Left lung (tissue), 10 donors: Measurements from ENCODE around the gene TNFAIP8. TPM values are rescaled to one million over a fixed set of nuclear protein-coding genes. Genes with fewer than 3 reads are reported as not detected.

Source experiments
- ATAC-seq: fragments of 200-7000 bp; cut with Tn5 transposase; one replicate; pipeline ENCODE4 v1.9.1; 2020; ENCODE audit warnings: moderate library complexity
- DNase-seq, 4 donors: peaks; one replicate each; pipeline ENCODE4 v3.0.0-alpha.2; 2013 to 2020
- H3K27ac ChIP-seq, 2 donors: fragments of 200-600 bp; sonication (generic) in 1 of 2; one replicate each; pipeline versions ENCODE4 v1.5.0 to v1.8.0; 2020 to 2021
- H3K27me3 ChIP-seq, 2 donors: fragments of 200-600 bp; sonication (generic) in 1 of 2; one replicate each; pipeline versions ENCODE4 v1.5.0 to v1.8.0; 2020 to 2021
- H3K36me3 ChIP-seq, 2 donors: fragments of 200-600 bp; sonication (generic) in 1 of 2; one replicate each; pipeline versions ENCODE4 v1.5.0 to v1.8.0; 2020 to 2021
- H3K4me1 ChIP-seq, 2 donors: fragments of 200-600 bp; one replicate each; pipeline ENCODE4 v1.8.0; 2021
- H3K4me3 ChIP-seq, 2 donors: fragments of 200-600 bp; sonication (generic) in 1 of 2; one replicate each; pipeline versions ENCODE4 v1.5.0 to v1.8.0; 2020 to 2021; ENCODE audit warnings: mild to moderate bottlenecking in 1 of 2
- H3K9me3 ChIP-seq, 2 donors: fragments of 200-600 bp; sonication (generic) in 1 of 2; one replicate each; pipeline versions ENCODE4 v1.5.0 to v1.8.0; 2020 to 2021
- CTCF ChIP-seq, 2 donors: fragments of 200-600 bp; sonication (generic) in 1 of 2; IDR thresholded peaks; one replicate each; pipeline versions ENCODE4 v1.5.0 to v1.8.0; 2021; ENCODE audit warnings: antibody characterized with exemption in 2 of 2
- intact Hi-C, 2 donors: fragments of 100-400 bp; cut with DNase I; formaldehyde crosslinking; loops; one replicate each; pipeline versions ENCODE4 v1.11.2 to v1.14.2; 2022
- polyA plus RNA-seq, 6 donors: library from polyadenylated mRNA; unstranded; fragments of 120-200 nt; gene quantifications; one replicate each; pipeline ENCODE4 v1.2.1, GENCODE V29; 2013; ENCODE audit not compliant: insufficient read length in 6 of 6
- total RNA-seq, 2 donors: library from RNA; stranded (reverse); fragmentation: NEBNext Ultra II Directional; extraction: Animal tissue kit (Norgen Biotek cat#: 25700); gene quantifications; one replicate each; pipeline ENCODE4 v1.2.1, GENCODE V29; 2021
- donor health status: DM: no; HTN: yes; CAD: no.
- donor health status: DM: no; HTN: no; CAD: no.

Gene TNFAIP8
- total and polyA plus RNA-seq, 8 donors = 15.6 to 31.6 (median 25.6) TPM

GRCh38 chr5:119322312-119322947 is 33.4 kb upstream of the TNFAIP8 start:
- Histone ChIP-seq H3K27ac (peak overlapping the region in 1 of 2 donors; percentile 69), H3K27me3 (no peaks in the 10 kb centered on the region), H3K4me3 (no peak overlapping the region), H3K4me1 (peaks cover 11 to 68% of the 10 kb centered on the region in 2 donors), H3K9me3 (no peaks in the 10 kb centered on the region), H3K36me3 (no peaks in the 10 kb centered on the region)
- intact Hi-C loops = no loop called here
- no peak for TF ChIP-seq CTCF (IDR thresholded peaks at IDR 0.05)
- ATAC-seq (no peak), DNase-seq (no peak)

- no peak for DNase-seq
- peak overlapping the region in 1 of 2 donors; percentile 69 for H3K27ac ChIP-seq
- H3K27me3 ChIP-seq = no peaks in the 10 kb centered on the region
- intact Hi-C loops = no loop called here
- no peak overlapping the region for H3K4me3 ChIP-seq
- no peak for TF ChIP-seq CTCF (IDR thresholded peaks at IDR 0.05)
- no peaks in the 10 kb centered on the region for H3K36me3 ChIP-seq
- peaks cover 11 to 74% of the 10 kb centered on the region in 2 donors for H3K4me1 ChIP-seq
- no peak for ATAC-seq
- no peaks in the 10 kb centered on the region for H3K9me3 ChIP-seq
Observed at GRCh38 chr5:119322948-119323537, 32.8 kb upstream of the TNFAIP8 start.

- peak overlapping the region in 1 of 2 donors; percentile 69 for H3K27ac ChIP-seq
- TF ChIP-seq CTCF (IDR thresholded peaks at IDR 0.05) = no peak
- no peaks in the 10 kb centered on the region for H3K27me3 ChIP-seq
- intact Hi-C loops = no loop called here
- DNase-seq = no peak
- no peaks in the 10 kb centered on the region for H3K36me3 ChIP-seq
- no peak overlapping the region for H3K4me3 ChIP-seq
- ATAC-seq = peak; percentile 27
- H3K9me3 ChIP-seq = no peaks in the 10 kb centered on the region
- peaks cover 11 to 80% of the 10 kb centered on the region in 2 donors for H3K4me1 ChIP-seq
Observed at GRCh38 chr5:119323601-119324000, 32.2 kb upstream of the TNFAIP8 start.

GRCh38 chr5:119324842-119325241 is 31.0 kb upstream of the TNFAIP8 start:
- intact Hi-C loops = no loop called here
- Histone ChIP-seq H3K4me1 (peaks cover 11 to 91% of the 10 kb centered on the region in 2 donors), H3K4me3 (no peak overlapping the region), H3K36me3 (no peaks in the 10 kb centered on the region), H3K27me3 (no peaks in the 10 kb centered on the region), H3K9me3 (no peaks in the 10 kb centered on the region), H3K27ac (peak overlapping the region in 1 of 2 donors; percentile 69)
- ATAC-seq = no peak
- TF ChIP-seq CTCF (IDR thresholded peaks at IDR 0.05) = no peak
- DNase-seq = no peak

GRCh38 chr5:119327018-119327417 is 28.8 kb upstream of the TNFAIP8 start:
- no peak for TF ChIP-seq CTCF (IDR thresholded peaks at IDR 0.05)
- H3K27me3 ChIP-seq = no peaks in the 10 kb centered on the region
- peak overlapping the region in 1 of 2 donors; percentile 53 for H3K27ac ChIP-seq
- no peak for DNase-seq
- ATAC-seq = no peak
- H3K4me1 ChIP-seq = peaks cover 11 to 85% of the 10 kb centered on the region in 2 donors
- no peak overlapping the region for H3K4me3 ChIP-seq
- H3K9me3 ChIP-seq = no peaks in the 10 kb centered on the region
- intact Hi-C loops = no loop called here
- H3K36me3 ChIP-seq = no peaks in the 10 kb centered on the region
